ENCODE measurements around the gene PLD3. TPM values are rescaled to one million over a fixed set of nuclear protein-coding genes. Genes with fewer than 3 reads are reported as not detected.

The PLD3 gene
- total and polyA plus RNA-seq, 5 experiments from 2014 or later = 46.5 to 98.6 (median 87.5) TPM

DNA sequence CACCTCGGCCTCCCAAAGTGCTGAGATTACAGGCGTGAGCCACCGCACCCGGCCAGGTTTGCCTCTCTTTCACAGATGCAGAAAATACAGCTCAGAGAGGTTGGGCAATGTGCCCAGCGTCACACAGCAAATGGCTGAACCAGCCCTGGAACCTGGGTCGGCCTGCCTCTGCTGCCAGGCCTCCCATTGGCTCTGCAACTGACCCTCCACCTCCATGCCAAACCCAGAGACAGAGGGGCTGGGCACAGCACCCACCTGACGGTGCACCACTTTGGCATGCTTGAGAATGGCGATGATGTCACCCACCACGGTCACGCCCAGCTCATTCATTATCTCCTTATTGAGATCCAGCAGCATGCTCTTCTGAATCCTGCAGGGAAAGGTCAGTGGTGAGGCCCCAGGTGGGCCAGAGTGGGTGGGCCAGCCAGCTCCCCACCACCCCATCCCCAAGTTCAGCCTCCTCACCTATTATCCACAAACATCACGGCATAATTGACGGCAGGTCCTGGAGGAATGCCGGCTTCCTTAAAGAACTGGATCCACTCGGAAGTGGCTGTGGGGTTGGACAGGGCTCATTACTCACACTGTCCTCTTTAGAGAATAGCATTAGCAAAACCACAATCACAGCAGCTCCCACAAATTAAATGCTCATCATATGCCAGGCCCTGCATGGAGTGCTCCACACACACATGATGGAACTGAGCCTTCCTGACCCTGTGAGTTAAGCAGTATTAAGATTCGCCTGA is 12.5 kb upstream of the PLD3 start:
- Mint-ChIP-seq H3K9me3 (no peaks in the 10 kb centered on the region), H3K4me1 (peaks cover 0 to 10% (median 3%) of the 10 kb centered on the region in 4 donors), H3K27me3 (no peaks in the 10 kb centered on the region), H3K36me3 (peaks cover 0 to 72% (median 13%) of the 10 kb centered on the region in 3 donors), H3K4me3 (no peak overlapping the region), H3K27ac (no peak overlapping the region)
- DNase-seq (no peak), ATAC-seq (no peak)
- POLR2A ChIA-PET = interaction anchor here (0.5 kb wide), 1 partner anchor 169 kb away, joined by 3 read pairs; no protein-coding TSS in a partner anchor

- Mint-ChIP-seq H3K27me3 (no peaks in the 10 kb centered on the region), H3K36me3 (peaks cover 0 to 69% (median 11%) of the 10 kb centered on the region in 3 donors)
- POLR2A ChIA-PET = no interaction called here
These were observed 11.9 kb upstream of the PLD3 start for GRCh38 chr19:40336601-40336900.

GRCh38 chr19:40337107-40337506 is 11.4 kb upstream of the PLD3 start:
- no peak for DNase-seq
- Mint-ChIP-seq H3K9me3 (no peaks in the 10 kb centered on the region), H3K36me3 (peaks cover 0 to 64% (median 10%) of the 10 kb centered on the region in 3 donors), H3K4me3 (no peak overlapping the region), H3K27me3 (no peaks in the 10 kb centered on the region), H3K4me1 (peaks cover 0 to 10% (median 6%) of the 10 kb centered on the region in 4 donors), H3K27ac (no peak overlapping the region)
- POLR2A ChIA-PET = interaction anchor here (0.6 kb wide), 1 partner anchor 301 kb away, joined by 3 read pairs; no protein-coding TSS in a partner anchor
- ATAC-seq = no peak

More at GRCh38 chr19:40336601-40336900, 11.9 kb upstream of the PLD3 start:
- Mint-ChIP-seq H3K27ac (no peak overlapping the region), H3K9me3 (no peaks in the 10 kb centered on the region), H3K4me3 (no peak overlapping the region), H3K4me1 (peaks cover 0 to 10% (median 5%) of the 10 kb centered on the region in 4 donors)
- DNase-seq = no peak
- ATAC-seq = no peak

DNA sequence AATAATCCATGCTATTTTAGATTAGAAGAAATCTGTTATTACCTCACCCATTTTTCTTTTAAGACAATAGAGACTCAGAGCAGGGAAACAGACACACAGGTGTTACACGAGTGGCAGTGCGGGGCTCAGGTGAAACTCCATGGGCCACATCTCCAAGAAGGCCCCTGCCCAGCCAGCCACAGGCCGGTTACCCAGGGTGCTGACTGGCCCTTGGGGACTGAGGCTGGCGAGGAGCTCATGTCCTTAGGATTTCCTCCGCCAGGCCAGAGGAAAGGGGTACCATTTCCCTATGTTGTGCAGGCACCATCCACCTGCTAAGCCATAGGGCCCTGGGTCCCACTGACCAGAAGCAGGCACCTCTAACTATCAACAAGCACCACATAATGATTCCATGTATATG is 10.9 kb upstream of the PLD3 start:
- POLR2A ChIA-PET = interaction anchor here (0.6 kb wide), 1 partner anchor 301 kb away, joined by 3 read pairs; no protein-coding TSS in a partner anchor
- ATAC-seq = no peak
- Mint-ChIP-seq H3K4me1 (peaks cover 3 to 15% (median 10%) of the 10 kb centered on the region in 4 donors), H3K27ac (no peak overlapping the region), H3K4me3 (no peak overlapping the region), H3K27me3 (no peaks in the 10 kb centered on the region), H3K9me3 (no peaks in the 10 kb centered on the region), H3K36me3 (peaks cover 0 to 62% (median 9%) of the 10 kb centered on the region in 3 donors)
- no peak for DNase-seq

GRCh38 chr19:40339018-40339728 is 9.3 kb upstream of the PLD3 start:
- POLR2A ChIA-PET = no interaction called here
- Mint-ChIP-seq H3K27ac (peak overlapping the region in 1 of 10 donors; percentile 8), H3K27me3 (no peaks in the 10 kb centered on the region), H3K9me3 (no peaks in the 10 kb centered on the region), H3K4me1 (peaks cover 3 to 28% (median 17%) of the 10 kb centered on the region in 4 donors), H3K36me3 (peaks cover 0 to 57% (median 2%) of the 10 kb centered on the region in 3 donors), H3K4me3 (no peak overlapping the region)
- ATAC-seq (no peak), DNase-seq (no peak)

GRCh38 chr19:40341601-40342482 is 6.7 kb upstream of the PLD3 start:
- Mint-ChIP-seq H3K36me3 (peaks cover 0 to 39% (median 2%) of the 10 kb centered on the region in 3 donors), H3K4me3 (no peak overlapping the region), H3K4me1 (peaks cover 9 to 37% (median 23%) of the 10 kb centered on the region in 4 donors), H3K27ac (peak overlapping the region in 2 of 10 donors; percentile 22 to 48), H3K9me3 (no peaks in the 10 kb centered on the region), H3K27me3 (no peaks in the 10 kb centered on the region)
- ATAC-seq (no peak), DNase-seq (no peak)
- POLR2A ChIA-PET = interaction anchor here (0.6 kb wide), 1 partner anchor 545 kb away, joined by 3 read pairs; no protein-coding TSS in a partner anchor

- Mint-ChIP-seq H3K27me3 (no peaks in the 10 kb centered on the region), H3K4me1 (peaks cover 14 to 46% (median 30%) of the 10 kb centered on the region in 4 donors), H3K4me3 (no peak overlapping the region), H3K9me3 (no peaks in the 10 kb centered on the region), H3K27ac (peak overlapping the region in 3 of 10 donors; percentile 22 to 53 (median 44)), H3K36me3 (peaks cover 0 to 38% (median 2%) of the 10 kb centered on the region in 3 donors)
- ATAC-seq = no peak
- POLR2A ChIA-PET = no interaction called here
- no peak for DNase-seq
These were observed 5.7 kb upstream of the PLD3 start for GRCh38 chr19:40342644-40343311.

GRCh38 chr19:40344422-40344821 is 4.1 kb upstream of the PLD3 start:
- Mint-ChIP-seq H3K9me3 (no peaks in the 10 kb centered on the region), H3K36me3 (peaks cover 0 to 25% (median 2%) of the 10 kb centered on the region in 3 donors), H3K27me3 (no peaks in the 10 kb centered on the region), H3K4me3 (peak overlapping the region in 1 of 10 donors; percentile 14), H3K27ac (peak overlapping the region in 2 of 10 donors; percentile 33 to 67), H3K4me1 (peaks cover 22 to 54% (median 39%) of the 10 kb centered on the region in 4 donors)
- ATAC-seq = no peak
- POLR2A ChIA-PET = no interaction called here
- no peak for DNase-seq

GRCh38 chr19:40348961-40349507 is 539 bp downstream of the PLD3 start:
- POLR2A ChIA-PET = interaction anchor here (0.6 to 2.1 kb wide), 11 partner anchors 40 to 429 kb away, joined by 3 to 16 read pairs (median 5); partner anchors contain the start of genes AKT2, BLVRB, RAB4B and SERTAD1
- no peaks in the 10 kb centered on the region for H3K27me3 Mint-ChIP-seq
- DNase-seq (peak in 1 of 10 donors; percentile 5), ATAC-seq (no peak)
- peak overlapping the region; percentile 90 to 98 (median 94) for H3K27ac Mint-ChIP-seq
- H3K36me3 Mint-ChIP-seq = peaks cover 0 to 2% (median 0%) of the 10 kb centered on the region in 3 donors
- H3K9me3 Mint-ChIP-seq = no peaks in the 10 kb centered on the region
- H3K4me3 Mint-ChIP-seq = peak overlapping the region; percentile 83 to 98 (median 94)
- H3K4me1 Mint-ChIP-seq = peaks cover 18 to 54% (median 36%) of the 10 kb centered on the region in 4 donors

DNA sequence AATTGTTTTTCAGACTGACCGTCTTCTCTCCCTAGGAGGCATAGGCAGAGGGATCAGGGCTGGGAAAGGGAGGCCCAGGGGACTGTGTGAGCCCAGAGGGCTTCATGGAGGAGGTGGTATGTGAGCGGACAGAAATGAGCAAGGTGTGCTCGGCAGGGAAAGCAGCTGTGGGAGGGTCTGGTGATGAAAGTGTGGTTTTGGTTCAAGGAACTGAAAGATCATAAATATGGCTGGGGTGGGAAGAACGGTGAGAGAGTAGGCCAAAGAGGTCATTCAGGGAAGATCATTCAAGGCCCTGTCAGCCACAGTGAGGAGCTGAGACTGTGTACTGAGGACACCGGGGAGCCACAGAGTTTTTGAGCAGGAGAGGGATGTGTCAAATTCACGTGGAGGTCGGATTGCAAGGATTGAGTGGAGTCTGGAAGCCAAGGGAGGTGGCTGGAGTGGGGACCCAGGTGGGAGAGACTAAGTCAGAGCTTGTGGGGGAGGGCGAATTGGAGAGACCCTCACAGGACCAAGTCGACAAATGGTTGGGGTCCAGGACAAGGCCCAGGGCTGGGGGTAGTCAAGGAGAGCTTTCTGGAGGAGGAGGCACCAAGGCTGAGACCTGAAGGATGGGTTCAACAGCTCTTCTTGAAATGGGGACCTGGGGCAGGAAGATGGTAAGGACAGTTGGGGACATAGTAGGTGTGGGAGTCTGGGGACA is 7.6 kb downstream of the PLD3 start:
- H3K4me1 Mint-ChIP-seq = peaks cover 18 to 37% (median 30%) of the 10 kb centered on the region in 4 donors
- POLR2A ChIA-PET = no interaction called here
- H3K4me3 Mint-ChIP-seq = no peak overlapping the region
- H3K27me3 Mint-ChIP-seq = no peaks in the 10 kb centered on the region
- ATAC-seq = no peak
- peak overlapping the region in 5 of 10 donors; percentile 5 to 90 (median 80) for H3K27ac Mint-ChIP-seq
- no peak for DNase-seq
- peaks cover 0 to 20% (median 4%) of the 10 kb centered on the region in 3 donors for H3K36me3 Mint-ChIP-seq
- no peaks in the 10 kb centered on the region for H3K9me3 Mint-ChIP-seq
